MCF 10A (cell line): Measurements from ENCODE around the gene TMEM217. TPM values are rescaled to one million over a fixed set of nuclear protein-coding genes. Genes with fewer than 3 reads are reported as not detected.
"Not testable (repeated sequence)": the region's sequence is repeated elsewhere in the genome, so short reads cannot be mapped to it uniquely, and the experiment has no call there.

Experiments used
- BruUV-seq: library from RNA; stranded (reverse); fragments of 400-500 nt; replicated peaks from 2 replicates; lab custom pipeline; 2021; lab: Mats Ljungman, UMichigan
- CTCF ChIA-PET: fragments of 300-600 bp; sonication (Branson Sonifier 250); formaldehyde crosslinking; extraction: SDS; loops from one replicate; lab custom pipeline; 2021; ENCODE audit warnings: antibody characterized with exemption, inconsistent platforms; lab: Yijun Ruan, JAX
- POLR2A ChIA-PET: fragments of 300-600, 350-650 bp; sonication (Branson Sonifier 250); formaldehyde crosslinking; extraction: SDS; loops from one replicate; lab custom pipeline; 2020; ENCODE audit warnings: antibody characterized with exemption, inconsistent platforms; lab: Yijun Ruan, JAX
- DNase-seq: peaks from one replicate; pipeline ENCODE4 v3.0.0-alpha.2; 2018; ENCODE audit not compliant: unreplicated experiment
- H3K27ac Mint-ChIP-seq: one replicate; pipeline ENCODE4 v1.8.0; 2022; ENCODE audit warnings: mild to moderate bottlenecking, low read depth, mixed read lengths; ENCODE audit not compliant: unreplicated experiment
- H3K27me3 Mint-ChIP-seq: one replicate; pipeline ENCODE4 v1.8.0; 2022; ENCODE audit warnings: mixed read lengths; ENCODE audit not compliant: insufficient read depth, unreplicated experiment
- H3K36me3 Mint-ChIP-seq: one replicate; pipeline ENCODE4 v1.8.0; 2022; ENCODE audit warnings: mild to moderate bottlenecking, moderate library complexity, mixed read lengths; ENCODE audit not compliant: insufficient read depth, unreplicated experiment
- H3K4me1 Mint-ChIP-seq: one replicate; pipeline ENCODE4 v1.8.0; 2022; ENCODE audit warnings: mixed read lengths; ENCODE audit not compliant: insufficient read depth, unreplicated experiment
- H3K4me3 Mint-ChIP-seq: one replicate; pipeline ENCODE4 v1.8.0; 2022; ENCODE audit warnings: mild to moderate bottlenecking, moderate library complexity, mixed read lengths; ENCODE audit not compliant: unreplicated experiment
- H3K9me3 Mint-ChIP-seq: one replicate; pipeline ENCODE4 v1.8.0; 2022; ENCODE audit warnings: mixed read lengths; ENCODE audit not compliant: unreplicated experiment
- intact Hi-C: fragments of 100-400 bp; cut with micrococcal nuclease; formaldehyde crosslinking; loops from 2 replicates; pipeline ENCODE4 v1.14.1; 2022
- total RNA-seq: library from RNA; stranded (reverse); gene quantifications from 2 replicates; pipeline ENCODE4 v1.2.3, GENCODE V29; 2022
- TF ChIP-seq, protein P1 (sequence below): fragments of 200-600 bp; IDR thresholded peaks from one replicate; pipeline ENCODE4 v1.8.0; 2022; ENCODE audit warnings: antibody characterized with exemption, mild to moderate bottlenecking; ENCODE audit not compliant: unreplicated experiment

Gene TMEM217
- total RNA-seq, 1 experiment from 2014 or later: 3.2 TPM

DNA sequence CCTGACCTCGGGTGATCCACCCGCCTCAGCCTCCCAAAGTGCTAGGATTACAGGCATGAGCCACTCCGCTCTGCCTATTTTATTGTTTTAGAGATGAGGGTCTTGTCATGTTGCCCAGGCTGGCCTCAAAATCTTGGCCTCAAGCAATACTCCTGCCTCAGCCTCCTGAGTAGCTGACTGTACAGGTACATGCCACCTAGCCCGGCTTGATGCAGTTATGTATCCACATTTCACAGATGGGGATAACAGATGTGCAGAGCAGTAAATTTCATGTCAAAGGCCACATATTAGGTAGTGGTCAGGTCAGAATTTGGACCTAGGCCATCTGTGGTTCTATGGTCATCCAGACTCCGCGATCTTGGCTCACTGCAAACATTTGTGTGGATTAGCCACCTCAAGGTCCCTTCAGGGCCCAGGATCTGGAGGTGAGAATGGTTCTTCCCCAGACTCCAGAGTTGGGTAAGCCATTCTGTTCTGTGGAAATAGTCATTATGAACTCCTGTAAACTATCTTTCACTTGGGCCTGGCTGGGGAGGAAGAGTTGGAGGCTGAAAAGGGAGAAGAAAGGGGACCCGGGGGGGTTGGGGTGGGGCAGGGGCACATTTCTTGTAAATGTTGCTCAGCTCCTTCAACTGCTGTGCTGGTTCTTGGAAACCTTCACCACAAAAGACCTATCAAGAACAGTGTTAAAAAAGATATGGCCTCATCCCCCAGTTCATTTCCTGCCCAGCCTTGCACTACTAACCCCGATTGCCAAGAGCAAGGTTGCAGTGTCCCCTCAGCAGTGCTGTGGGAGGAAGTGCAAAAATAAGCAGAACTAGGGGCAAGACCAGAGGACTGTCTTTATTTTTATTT is 75.0 kb downstream of the TMEM217 start:
- no peaks in the 10 kb centered on the region for H3K9me3 Mint-ChIP-seq
- no peaks in the 10 kb centered on the region for H3K36me3 Mint-ChIP-seq
- no peaks in the 10 kb centered on the region for H3K4me1 Mint-ChIP-seq
- intact Hi-C loops: loop anchor here (1.0 kb wide), 1 partner anchor 37 kb away; no protein-coding TSS in a partner anchor
- H3K4me3 Mint-ChIP-seq: no peak overlapping the region
- CTCF ChIA-PET: interaction anchor here (0.7 to 2.4 kb wide), 4 partner anchors 10 to 164 kb away, joined by 3 to 19 read pairs (median 6); no protein-coding TSS in a partner anchor
- no peak for DNase-seq
- no peak overlapping the region for H3K27ac Mint-ChIP-seq
- TF ChIP-seq, protein P1, sequence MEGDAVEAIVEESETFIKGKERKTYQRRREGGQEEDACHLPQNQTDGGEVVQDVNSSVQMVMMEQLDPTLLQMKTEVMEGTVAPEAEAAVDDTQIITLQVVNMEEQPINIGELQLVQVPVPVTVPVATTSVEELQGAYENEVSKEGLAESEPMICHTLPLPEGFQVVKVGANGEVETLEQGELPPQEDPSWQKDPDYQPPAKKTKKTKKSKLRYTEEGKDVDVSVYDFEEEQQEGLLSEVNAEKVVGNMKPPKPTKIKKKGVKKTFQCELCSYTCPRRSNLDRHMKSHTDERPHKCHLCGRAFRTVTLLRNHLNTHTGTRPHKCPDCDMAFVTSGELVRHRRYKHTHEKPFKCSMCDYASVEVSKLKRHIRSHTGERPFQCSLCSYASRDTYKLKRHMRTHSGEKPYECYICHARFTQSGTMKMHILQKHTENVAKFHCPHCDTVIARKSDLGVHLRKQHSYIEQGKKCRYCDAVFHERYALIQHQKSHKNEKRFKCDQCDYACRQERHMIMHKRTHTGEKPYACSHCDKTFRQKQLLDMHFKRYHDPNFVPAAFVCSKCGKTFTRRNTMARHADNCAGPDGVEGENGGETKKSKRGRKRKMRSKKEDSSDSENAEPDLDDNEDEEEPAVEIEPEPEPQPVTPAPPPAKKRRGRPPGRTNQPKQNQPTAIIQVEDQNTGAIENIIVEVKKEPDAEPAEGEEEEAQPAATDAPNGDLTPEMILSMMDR: no peak
- POLR2A ChIA-PET: interaction anchor here (0.8 kb wide), 1 partner anchor 17 kb away, joined by 3 read pairs; no protein-coding TSS in a partner anchor
- no TSS peak for BruUV-seq
- no peaks in the 10 kb centered on the region for H3K27me3 Mint-ChIP-seq

DNA sequence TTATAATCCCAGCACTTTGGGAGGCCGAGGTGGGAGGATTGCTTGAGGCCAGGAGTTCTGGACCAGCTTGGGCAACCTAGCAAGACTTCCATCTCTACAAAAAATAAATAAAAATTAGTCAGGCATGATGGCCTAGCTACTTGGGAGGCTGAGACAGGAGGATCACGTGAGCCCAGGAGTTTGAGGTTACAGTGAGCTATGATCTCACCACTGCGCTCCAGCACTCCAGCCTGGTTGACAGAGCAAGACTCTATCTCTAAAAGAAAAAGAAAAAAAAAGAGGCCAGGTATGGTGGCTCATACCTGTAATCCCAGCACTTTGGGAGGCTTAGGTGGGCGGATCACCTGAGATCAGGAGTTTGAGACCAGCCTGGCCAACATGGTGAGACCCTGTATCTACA is 77.3 kb downstream of the TMEM217 start:
- H3K27me3 Mint-ChIP-seq, H3K27ac Mint-ChIP-seq, H3K36me3 Mint-ChIP-seq, H3K9me3 Mint-ChIP-seq, DNase-seq, BruUV-seq, H3K4me1 Mint-ChIP-seq, intact Hi-C loops, H3K4me3 Mint-ChIP-seq: not testable (repeated sequence)
- ChIA-PET CTCF (interaction anchor here (0.5 to 10.9 kb wide), 2 partner anchors 14 to 157 kb away, joined by 3 to 359 read pairs; no protein-coding TSS in a partner anchor), POLR2A (interaction anchor here (1.2 kb wide), 1 partner anchor 14 kb away, joined by 3 read pairs; no protein-coding TSS in a partner anchor)

DNA sequence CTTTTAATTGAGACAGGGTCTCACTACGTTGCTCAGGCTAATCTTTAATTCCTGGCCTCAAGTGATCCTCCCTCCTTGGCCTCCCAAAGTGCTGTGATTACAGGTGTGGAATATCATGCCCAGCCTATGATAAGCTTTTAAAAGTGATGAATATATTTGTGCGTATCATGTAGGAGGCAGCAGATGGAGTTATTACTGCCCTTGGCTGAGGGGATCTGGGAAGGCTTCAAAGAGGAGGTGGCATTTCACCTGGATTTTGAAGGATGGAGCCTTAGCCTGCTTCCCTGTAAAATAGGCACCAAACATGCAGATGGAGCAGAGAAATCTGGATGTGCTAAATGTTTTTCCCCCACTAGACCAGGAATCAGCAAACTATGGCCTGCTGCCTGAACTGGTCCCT is 77.9 kb downstream of the TMEM217 start:
- ChIA-PET POLR2A (no interaction called here), CTCF (interaction anchor here (0.5 to 10.9 kb wide), 4 partner anchors 14 to 156 kb away, joined by 3 to 359 read pairs (median 4); no protein-coding TSS in a partner anchor)
- BruUV-seq: no TSS peak
- no peak overlapping the region for H3K27ac Mint-ChIP-seq
- H3K27me3 Mint-ChIP-seq: no peaks in the 10 kb centered on the region
- intact Hi-C loops: no loop called here
- peaks cover 7% of the 10 kb centered on the region for H3K36me3 Mint-ChIP-seq
- no peak overlapping the region for H3K4me3 Mint-ChIP-seq
- TF ChIP-seq, protein P1: no peak
- DNase-seq: no peak
- H3K4me1 Mint-ChIP-seq: no peaks in the 10 kb centered on the region
- no peaks in the 10 kb centered on the region for H3K9me3 Mint-ChIP-seq

DNA sequence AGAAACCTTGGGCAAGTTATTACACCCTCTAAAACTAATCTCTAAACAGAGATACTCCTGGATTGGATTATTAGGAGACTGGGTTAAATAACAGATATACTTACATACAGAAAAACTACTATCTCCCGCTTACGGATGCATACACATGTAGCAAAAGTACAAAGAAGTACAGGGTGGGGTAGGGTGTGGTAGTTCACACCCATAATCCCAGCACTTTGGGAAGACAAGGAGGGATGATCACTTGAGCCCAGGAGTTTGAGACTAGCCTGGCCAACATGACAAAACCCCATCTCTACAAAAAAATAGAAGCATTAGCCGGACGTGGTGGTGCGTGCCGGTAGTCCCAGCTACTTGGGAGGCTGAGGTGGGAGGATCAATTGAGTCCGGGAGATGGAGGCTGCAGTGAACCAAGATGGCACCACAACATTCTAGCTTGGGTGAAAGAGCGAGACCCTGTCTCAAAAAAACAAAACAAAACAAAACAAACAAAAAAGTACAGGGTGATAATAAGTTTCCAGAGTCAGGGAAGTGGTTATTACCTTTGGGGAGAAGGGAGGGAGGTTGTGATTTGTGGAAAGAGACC is 79.9 kb downstream of the TMEM217 start:
- TF ChIP-seq, protein P1: no peak
- Mint-ChIP-seq H3K4me1 (no peaks in the 10 kb centered on the region), H3K36me3 (peaks cover 27% of the 10 kb centered on the region), H3K27me3 (no peaks in the 10 kb centered on the region), H3K27ac (no peak overlapping the region), H3K4me3 (no peak overlapping the region), H3K9me3 (no peaks in the 10 kb centered on the region)
- BruUV-seq: no TSS peak
- DNase-seq: no peak
- POLR2A ChIA-PET: no interaction called here
- intact Hi-C loops: no loop called here
- CTCF ChIA-PET: interaction anchor here (0.7 to 10.9 kb wide), 5 partner anchors 12 to 493 kb away, joined by 3 to 359 read pairs (median 4); no protein-coding TSS in a partner anchor
